NCI-H1105 (cell line): Measurements from ENCODE around the gene SLFN13.
"Not testable (repeated sequence)": the region's sequence is repeated elsewhere in the genome, so short reads cannot be mapped to it uniquely, and the experiment has no call there.

Experiments
- DNase-seq: peaks from one replicate; lab custom pipeline; 2025; lab: John Stamatoyannopoulos, UW

SLFN13 gene

GRCh38 chr17:35448214-35448898, at the start of gene SLFN13:
Gene SLFN13, minus strand, starts transcription at chr17:35448766. Its CDS starts 3,086 bp downstream, at chr17:35445680.
- no peak for DNase-seq

- no peak for DNase-seq
Observed at GRCh38 chr17:35496451-35497290, 48.1 kb upstream of the SLFN13 start.

GRCh38 chr17:35493040-35493439, 44.5 kb upstream of the SLFN13 start:
- no peak for DNase-seq

GRCh38 chr17:35491417-35491816, 42.9 kb upstream of the SLFN13 start:
- DNase-seq, result no peak

GRCh38 chr17:35489944-35490343, 41.4 kb upstream of the SLFN13 start:
- DNase-seq, result no peak

GRCh38 chr17:35488991-35489390, 40.4 kb upstream of the SLFN13 start:
- DNase-seq, result no peak

- no peak for DNase-seq
Observed at GRCh38 chr17:35486920-35487732, 38.6 kb upstream of the SLFN13 start.

GRCh38 chr17:35479271-35479670, 30.7 kb upstream of the SLFN13 start:
- DNase-seq, result no peak

GRCh38 chr17:35477248-35477647, 28.7 kb upstream of the SLFN13 start:
- no peak for DNase-seq

GRCh38 chr17:35476283-35476820, 27.8 kb upstream of the SLFN13 start:
- no peak for DNase-seq

- DNase-seq, result no peak
Observed at GRCh38 chr17:35468475-35468874, 19.9 kb upstream of the SLFN13 start.

- DNase-seq, result no peak
Observed at GRCh38 chr17:35467824-35468223, 19.3 kb upstream of the SLFN13 start.

GRCh38 chr17:35460354-35460851, 11.8 kb upstream of the SLFN13 start:
- DNase-seq, result no peak

GRCh38 chr17:35454035-35454434, 5.5 kb upstream of the SLFN13 start:
- DNase-seq, result not testable (repeated sequence)

- DNase-seq, result no peak
Observed at GRCh38 chr17:35453171-35453570, 4.6 kb upstream of the SLFN13 start.

- DNase-seq, result no peak
Observed at GRCh38 chr17:35449371-35449931, 885 bp upstream of the SLFN13 start.

GRCh38 chr17:35448899-35449227, 297 bp upstream of the SLFN13 start:
- DNase-seq, result no peak

GRCh38 chr17:35447499-35447898, 1.1 kb downstream of the SLFN13 start:
- no peak for DNase-seq

GRCh38 chr17:35438433-35438832, 10.1 kb downstream of the SLFN13 start:
- DNase-seq, result no peak

GRCh38 chr17:35433075-35433894, 15.3 kb downstream of the SLFN13 start:
- DNase-seq, result no peak
